GM12878 (cell line): ENCODE results near the gene ALOXE3.

Experiments
- BRCA1 ChIP-seq: IDR thresholded peaks from 2 replicates; pipeline ENCODE4 v1.6.1; 2011; ENCODE audit warnings: low read depth, low read length, improper control_type of control experiment
- CTCF ChIP-seq, 3 experiments: IDR thresholded peaks in 2 of 3; conservative IDR thresholded peaks in 1 of 3; 2 replicates each; pipeline ENCODE4 v1.5.1; 2011; ENCODE audit warnings: low read depth in 3 of 3, low read length in 3 of 3, mild to moderate bottlenecking in 3 of 3, control low read depth in 2 of 3, moderate library complexity in 2 of 3, inconsistent platforms in 1 of 3, mixed read lengths in 1 of 3; ENCODE audit not compliant: control insufficient read depth in 2 of 3, insufficient read depth in 1 of 3; ENCODE audit errors: extremely low read depth in 1 of 3
- DPF2 ChIP-seq: fragments of 450-650 bp; IDR thresholded peaks from 2 replicates; pipeline ENCODE4 v1.6.1; 2017; ENCODE audit warnings: mild to moderate bottlenecking
- EP300 ChIP-seq, 2 experiments: fragments of 150-350 bp in 1 of 2; IDR thresholded peaks; 2 replicates each; pipeline ENCODE4 v1.6.1; 2011 to 2012; ENCODE audit warnings: low read depth in 2 of 2, low read length in 2 of 2, borderline replicate concordance in 1 of 2, improper control_type of control experiment in 1 of 2, inconsistent platforms in 1 of 2; ENCODE audit not compliant: control insufficient read depth in 1 of 2
- GABPA ChIP-seq: IDR thresholded peaks from 2 replicates; pipeline ENCODE4 v1.6.1; 2014; ENCODE audit warnings: antibody characterized with exemption, low read depth, mild to moderate bottlenecking, inconsistent platforms
- MYB ChIP-seq: fragments of 150-350 bp; IDR thresholded peaks from 2 replicates; pipeline ENCODE4 v1.6.1; 2014; ENCODE audit warnings: mild to moderate bottlenecking, low read depth, low read length, borderline replicate concordance
- NRF1 ChIP-seq: conservative IDR thresholded peaks from 2 replicates; pipeline ENCODE4 v1.6.1; 2011; ENCODE audit warnings: mild to moderate bottlenecking, low read depth, low read length, improper control_type of control experiment
- POLR2A ChIP-seq: IDR thresholded peaks from 2 replicates; pipeline ENCODE4 v1.6.1; 2011; ENCODE audit warnings: low read depth, mild to moderate bottlenecking, low read length
- POLR2AphosphoS5 ChIP-seq: IDR thresholded peaks from 2 replicates; pipeline ENCODE4 v1.6.1; 2011; ENCODE audit warnings: mild to moderate bottlenecking, low read length, inconsistent platforms
- SMAD1 ChIP-seq: fragments of 450-650 bp; IDR thresholded peaks from 2 replicates; pipeline ENCODE4 v1.6.1; 2018; ENCODE audit warnings: mild to moderate bottlenecking, low read depth; ENCODE audit not compliant: partially characterized antibody
- SMC3 ChIP-seq: IDR thresholded peaks from 2 replicates; pipeline ENCODE4 v1.6.1; 2011; ENCODE audit warnings: low read length, improper control_type of control experiment, borderline replicate concordance
- SUZ12 ChIP-seq: fragments of 200-600 bp; sonication (generic); IDR thresholded peaks from one replicate; pipeline ENCODE4 v1.6.1; 2018; ENCODE audit warnings: antibody characterized with exemption, mild to moderate bottlenecking; ENCODE audit not compliant: unreplicated experiment
- ZNF687 ChIP-seq: fragments of 450-650 bp; IDR thresholded peaks from 2 replicates; pipeline ENCODE4 v1.6.1; 2017; ENCODE audit warnings: mild to moderate bottlenecking, moderate library complexity

- no peak for TF ChIP-seq BRCA1
- no peak for TF ChIP-seq ZNF687
- no peak for TF ChIP-seq CTCF (IDR thresholded peaks at IDR 0.05 in 2 of 3, conservative IDR thresholded peaks at IDR 0.05 in 1 of 3; ENCODE audit: control insufficient read depth in 2 of 3, extremely low read depth in 1 of 3, insufficient read depth in 1 of 3, low read depth in 3 of 3, low read length in 3 of 3)
- no peak for TF ChIP-seq SMC3
- no peak for TF ChIP-seq GABPA
- TF ChIP-seq NRF1, result no peak
- no peak for TF ChIP-seq SUZ12
- TF ChIP-seq SMAD1, result no peak
- no peak for TF ChIP-seq DPF2
- TF ChIP-seq EP300 (IDR thresholded peaks at IDR 0.05; ENCODE audit: borderline replicate concordance in 1 of 2, control insufficient read depth in 1 of 2, low read depth in 2 of 2, low read length in 2 of 2), result no peak
- TF ChIP-seq POLR2AphosphoS5, result no peak; the same call in none of the 2 replicates
- no peak for TF ChIP-seq MYB
- TF ChIP-seq POLR2A, result no peak
Observed at GRCh38 chr17:8160741-8161221, 42.5 kb upstream of the ALOXE3 start.
